DOHH2 (cell line): ENCODE measurements around the gene FAM76A.

Experiments used
- CTCF ChIP-seq: fragments of 200-600 bp; sonication (generic); IDR thresholded peaks from one replicate; pipeline ENCODE4 v1.5.1; 2014; ENCODE audit warnings: antibody characterized with exemption, mild to moderate bottlenecking, low read depth, low read length; ENCODE audit not compliant: poor library complexity, severe bottlenecking
- EZH2phosphoT487 ChIP-seq: fragments of 200-600 bp; sonication (generic); IDR thresholded peaks from 2 replicates; pipeline ENCODE4 v1.6.1; 2017; ENCODE audit warnings: borderline replicate concordance, mild to moderate bottlenecking, antibody characterized with exemption, low read length, moderate library complexity, mixed read lengths

GRCh38 chr1:27724961-27725373 lies 794 bp upstream of the FAM76A start:
- no peak for TF ChIP-seq CTCF
- TF ChIP-seq EZH2phosphoT487, result no peak
